ENCODE data around the gene ITGB2.

ITGB2 gene

GRCh38 chr21:44846485-44847260, 74.0 kb downstream of the ITGB2 start:
- no peak for DNase-seq (ENCODE audit: low read depth in 2 of 2)

- no peak for DNase-seq (ENCODE audit: low read depth in 2 of 2)
These were observed 74.5 kb downstream of the ITGB2 start for GRCh38 chr21:44846224-44846484.

GRCh38 chr21:44845418-44846223, 75.1 kb downstream of the ITGB2 start:
- DNase-seq (ENCODE audit: low read depth in 2 of 2) = peak; percentile 59 to 61

GRCh38 chr21:44844256-44844655, 76.4 kb downstream of the ITGB2 start:
- DNase-seq (ENCODE audit: low read depth in 2 of 2) = no peak

- DNase-seq (ENCODE audit: low read depth in 2 of 2) = no peak
These were observed 77.8 kb downstream of the ITGB2 start for GRCh38 chr21:44842721-44843445.

GRCh38 chr21:44842087-44842486, 78.6 kb downstream of the ITGB2 start:
- no peak for DNase-seq (ENCODE audit: low read depth in 2 of 2)

GRCh38 chr21:44840771-44841170, 79.9 kb downstream of the ITGB2 start:
- no peak for DNase-seq (ENCODE audit: low read depth in 2 of 2)

- DNase-seq (ENCODE audit: low read depth in 2 of 2) = no peak
These were observed 81.7 kb downstream of the ITGB2 start for GRCh38 chr21:44838951-44839350.

- no peak for DNase-seq (ENCODE audit: low read depth in 2 of 2)
These were observed 82.4 kb downstream of the ITGB2 start for GRCh38 chr21:44838039-44838895.

- no peak for DNase-seq (ENCODE audit: low read depth in 2 of 2)
These were observed 83.2 kb downstream of the ITGB2 start for GRCh38 chr21:44837537-44837936.

- DNase-seq (ENCODE audit: low read depth in 2 of 2) = no peak
These were observed 83.8 kb downstream of the ITGB2 start for GRCh38 chr21:44836666-44837471.

- DNase-seq (ENCODE audit: low read depth in 2 of 2) = no peak
These were observed 84.4 kb downstream of the ITGB2 start for GRCh38 chr21:44836349-44836665.

All from stimulated activated CD8-positive, alpha-beta memory T cell treated with anti-CD3 and anti-CD28 coated beads, Interleukin-15, amount 100 ng/mL, for 48 hours (primary cell).